Stimulated activated CD8-positive, alpha-beta memory T cell treated with anti-CD3 and anti-CD28 coated beads, Interleukin-4, amount 100 ng/mL, for 24 hours (primary cell): ENCODE results near the gene CD3E.

ENCODE experiments used
- DNase-seq: peaks from one replicate; pipeline ENCODE4 v3.0.0-alpha.2; 2020; ENCODE audit warnings: low read depth

Gene CD3E

DNA sequence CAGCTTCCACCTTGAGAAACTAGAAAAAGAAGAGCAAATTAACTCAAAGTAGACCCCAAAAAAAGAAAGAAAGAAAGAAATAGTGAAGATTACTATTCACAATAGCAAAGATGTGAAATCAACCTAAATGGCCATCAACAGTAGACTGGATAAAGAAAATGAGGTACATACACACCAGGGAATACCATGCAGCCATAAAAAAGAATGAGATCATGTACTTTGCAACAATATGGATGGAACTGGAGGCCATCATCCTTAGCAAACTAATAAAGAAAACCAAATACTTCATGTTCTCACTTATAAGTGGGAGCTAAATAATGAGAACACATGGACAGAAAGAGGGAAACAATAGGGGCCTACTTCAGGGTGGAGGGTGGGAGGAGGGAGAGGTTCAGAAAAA is 24.2 kb downstream of the CD3E start:
- no peak for DNase-seq

- no peak for DNase-seq
These were observed 30.2 kb downstream of the CD3E start for GRCh38 chr11:118334745-118335144.

- DNase-seq, result peak; percentile 77
These were observed 34.1 kb downstream of the CD3E start for GRCh38 chr11:118338637-118339061.

DNA sequence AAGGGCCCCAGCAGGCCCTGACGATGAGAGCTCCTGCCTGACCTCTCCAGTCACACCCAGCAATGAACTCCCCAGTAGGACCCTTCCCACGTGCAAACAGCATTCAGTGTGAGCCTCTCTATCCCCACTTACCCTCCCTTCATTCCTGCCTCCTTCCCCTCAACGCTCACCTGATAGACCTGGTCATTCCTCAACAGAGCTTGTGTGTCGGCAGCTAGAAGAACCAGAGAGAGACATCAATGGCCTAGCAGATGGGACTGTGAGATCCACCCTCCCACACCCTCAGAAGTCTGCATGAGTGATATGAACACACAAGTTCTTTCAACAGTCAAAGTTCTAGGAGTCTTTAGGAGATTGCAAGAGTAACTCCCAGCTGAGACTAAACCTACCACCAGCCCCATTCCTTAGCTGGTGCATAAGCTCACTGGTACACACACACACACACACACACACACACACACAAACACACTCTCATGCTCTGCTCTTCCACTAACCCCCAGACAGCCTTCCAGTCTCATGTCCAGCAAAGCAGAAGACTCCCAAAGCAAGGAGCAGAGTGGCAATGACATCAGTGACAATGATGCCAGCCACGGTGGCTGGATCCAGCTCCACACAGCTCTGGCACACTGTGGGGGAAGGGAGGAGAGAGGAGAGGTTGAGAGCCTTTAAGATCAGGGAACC is 34.9 kb downstream of the CD3E start:
- DNase-seq, result no peak

DNA sequence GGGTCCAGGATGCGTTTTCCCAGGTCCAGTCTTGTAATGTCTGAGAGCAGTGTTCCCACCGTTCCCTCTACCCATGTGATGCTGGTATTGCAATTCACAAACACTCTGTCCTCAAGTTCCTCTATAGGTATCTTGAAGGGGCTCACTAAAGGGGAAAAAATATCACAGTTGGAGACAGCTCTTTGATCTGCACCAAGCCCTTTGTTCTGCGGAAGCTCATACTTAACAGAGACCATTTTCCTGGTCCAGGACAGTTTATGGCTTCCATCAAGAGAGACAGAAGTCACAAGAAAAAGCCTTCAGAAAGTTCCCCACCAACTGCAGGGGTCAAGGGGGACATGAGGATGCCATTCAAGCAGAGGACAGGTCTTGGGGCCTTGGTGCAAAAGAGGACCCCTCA is 35.9 kb downstream of the CD3E start:
- no peak for DNase-seq

DNA sequence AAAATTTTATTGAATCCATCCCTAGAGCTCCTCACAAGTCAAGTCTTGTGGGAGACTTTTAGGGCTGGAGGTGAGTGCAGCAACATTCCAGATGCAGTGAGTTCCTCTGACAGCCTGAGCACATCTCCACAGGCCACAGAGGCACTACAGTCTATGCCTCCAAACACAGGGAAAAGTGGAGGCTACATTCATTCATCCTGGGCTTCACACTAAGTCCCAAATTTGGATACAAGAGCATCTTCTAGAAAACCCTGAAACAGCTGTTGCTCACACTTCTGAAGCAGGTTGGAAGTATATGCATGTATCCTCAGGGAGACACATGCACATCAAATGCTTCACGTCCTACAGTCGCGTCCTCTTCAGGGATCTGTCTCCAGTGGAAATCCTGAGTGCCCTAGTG is 36.7 kb downstream of the CD3E start:
- DNase-seq, result no peak

- no peak for DNase-seq
These were observed 37.4 kb downstream of the CD3E start for GRCh38 chr11:118341815-118342489.

- peak; percentile 41 for DNase-seq
These were observed 38.1 kb downstream of the CD3E start, which contains the start of gene CD3D for GRCh38 chr11:118342503-118343161. CD3D (minus strand) TSS chr11:118342705; CDS start chr11:118342607, 98 bp downstream.

DNA sequence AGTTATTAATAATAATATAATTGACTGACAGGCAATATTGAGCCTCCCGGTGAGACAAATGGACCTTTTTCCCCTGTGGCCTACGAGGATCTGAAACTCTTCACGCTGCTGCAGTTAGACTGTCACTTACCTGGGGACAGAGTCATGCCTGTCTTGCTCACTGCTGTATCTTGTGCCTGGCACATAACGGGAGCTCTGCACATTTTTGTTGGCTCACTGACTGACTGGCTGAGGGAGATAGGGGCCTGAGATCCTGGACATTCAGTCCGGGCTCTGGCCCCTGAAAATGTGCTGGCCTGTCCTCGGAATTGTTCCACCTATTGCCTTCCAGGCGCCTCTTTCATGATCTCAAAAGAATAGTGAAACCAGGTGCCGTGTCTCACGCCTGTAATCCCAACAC is 38.7 kb downstream of the CD3E start:
- no peak for DNase-seq

DNA sequence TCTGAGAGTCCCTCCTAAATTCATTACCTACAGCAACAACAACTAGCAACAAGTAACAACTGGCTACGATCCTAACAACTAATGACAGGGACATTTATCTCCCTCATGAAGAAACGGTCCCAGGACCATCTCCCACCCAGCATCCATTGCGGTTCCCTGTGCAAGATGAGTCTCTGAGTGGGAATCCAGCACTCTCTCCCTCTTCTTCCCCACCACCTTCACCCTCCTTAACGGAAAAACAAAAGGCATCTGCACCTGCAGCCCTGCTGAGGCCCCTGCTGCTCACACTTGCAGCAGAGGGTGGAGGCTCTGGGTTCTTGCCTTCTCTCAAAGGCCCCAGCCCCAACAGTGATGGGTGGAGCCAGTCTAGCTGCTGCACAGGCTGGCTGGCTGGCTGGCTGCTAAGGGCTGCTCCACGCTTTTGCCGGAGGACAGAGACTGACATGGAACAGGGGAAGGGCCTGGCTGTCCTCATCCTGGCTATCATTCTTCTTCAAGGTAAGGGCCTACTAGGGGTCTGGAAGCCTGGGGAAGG is 39.5 kb downstream of the CD3E start, which contains the start of gene CD3G:
Gene CD3G (plus strand): TSS at position 364 of the 535 bp plus-strand sequence. CDS start 80 bp downstream, at position 444.
- peak; percentile 48 for DNase-seq

GRCh38 chr11:118349475-118349874 is 44.9 kb downstream of the CD3E start:
- DNase-seq, result no peak

DNA sequence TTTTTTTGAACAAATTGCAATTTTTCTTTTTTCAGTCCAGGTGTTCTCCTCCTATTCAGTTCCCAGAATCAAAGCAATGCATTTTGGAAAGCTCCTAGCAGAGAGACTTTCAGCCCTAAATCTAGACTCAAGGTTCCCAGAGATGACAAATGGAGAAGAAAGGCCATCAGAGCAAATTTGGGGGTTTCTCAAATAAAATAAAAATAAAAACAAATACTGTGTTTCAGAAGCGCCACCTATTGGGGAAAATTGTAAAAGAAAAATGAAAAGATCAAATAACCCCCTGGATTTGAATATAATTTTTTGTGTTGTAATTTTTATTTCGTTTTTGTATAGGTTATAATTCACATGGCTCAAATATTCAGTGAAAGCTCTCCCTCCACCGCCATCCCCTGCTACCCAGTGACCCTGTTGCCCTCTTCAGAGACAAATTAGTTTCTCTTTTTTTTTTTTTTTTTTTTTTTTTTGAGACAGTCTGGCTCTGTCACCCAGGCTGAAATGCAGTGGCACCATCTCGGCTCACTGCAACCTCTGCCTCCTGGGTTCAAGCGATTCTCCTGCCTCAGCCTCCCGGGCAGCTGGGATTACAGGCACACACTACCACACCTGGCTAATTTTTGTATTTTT is 48.7 kb downstream of the CD3E start:
- DNase-seq, result no peak

DNA sequence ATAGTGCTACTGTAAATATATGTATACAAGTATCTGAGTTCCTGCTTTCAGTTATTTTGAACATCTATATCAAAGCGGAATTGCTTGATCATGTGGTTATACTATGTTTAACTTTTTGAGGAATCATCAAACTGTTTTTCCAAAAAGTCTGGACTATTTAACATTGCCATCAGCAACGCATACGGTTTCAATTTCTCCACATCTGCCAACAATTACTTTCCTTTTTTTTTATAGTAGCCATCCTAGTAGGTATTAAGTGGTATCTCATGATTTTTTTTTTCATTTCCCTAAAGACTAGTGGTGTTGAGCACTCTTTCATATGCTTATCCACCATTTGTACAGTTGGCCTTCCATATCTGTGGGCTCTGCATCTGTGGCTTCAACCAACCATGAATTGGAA is 53.5 kb downstream of the CD3E start:
- no peak for DNase-seq

GRCh38 chr11:118359295-118359958 is 54.9 kb downstream of the CD3E start, which contains the start of gene UBE4A:
UBE4A (plus strand) TSS chr11:118359600; CDS start chr11:118365081, 5,481 bp downstream.
- DNase-seq, result peak; percentile 97

GRCh38 chr11:118364956-118365615 is 60.6 kb downstream of the CD3E start:
- no peak for DNase-seq
